22Rv1 (cell line): ENCODE data around the gene ANKS1B.

Source experiments
- CTCF ChIP-seq: fragments of 450-650 bp; IDR thresholded peaks from 2 replicates; pipeline ENCODE4 v1.5.1; 2017; ENCODE audit warnings: mild to moderate bottlenecking
- ZFX ChIP-seq: fragments of 450-650 bp; IDR thresholded peaks from 2 replicates; pipeline ENCODE4 v1.6.1; 2017; ENCODE audit warnings: antibody characterized with exemption, borderline replicate concordance

- TF ChIP-seq CTCF (no peak), ZFX (no peak)
Measured at GRCh38 chr12:99200711-99201384, 783.9 kb downstream of the ANKS1B start.
